NCI-H82 treated with DMSO at 0.1 percent for 48 hours (cell line): ENCODE data around the gene PLA2G4D.

Source experiments
- DNase-seq: peaks from one replicate; lab custom pipeline; 2025; ENCODE audit not compliant: unreplicated experiment; lab: John Stamatoyannopoulos, UW

PLA2G4D gene

GRCh38 chr15:42128476-42128875, 34.1 kb upstream of the PLA2G4D start:
- no peak for DNase-seq

GRCh38 chr15:42123546-42123945, 29.2 kb upstream of the PLA2G4D start:
- no peak for DNase-seq

- no peak for DNase-seq
Observed at GRCh38 chr15:42121682-42122081, 27.3 kb upstream of the PLA2G4D start.

- DNase-seq = no peak
Observed at GRCh38 chr15:42121021-42121420, 26.7 kb upstream of the PLA2G4D start.

GRCh38 chr15:42120285-42120684, 25.9 kb upstream of the PLA2G4D start:
- DNase-seq = no peak

- no peak for DNase-seq
Observed at GRCh38 chr15:42119446-42119760, 25.0 kb upstream of the PLA2G4D start.

GRCh38 chr15:42118650-42119445, 24.5 kb upstream of the PLA2G4D start:
- DNase-seq = no peak

GRCh38 chr15:42111924-42112323, 17.6 kb upstream of the PLA2G4D start:
- no peak for DNase-seq

- DNase-seq = no peak
Observed at GRCh38 chr15:42110367-42110766, 16.0 kb upstream of the PLA2G4D start.

GRCh38 chr15:42108806-42109205, 14.4 kb upstream of the PLA2G4D start:
- no peak for DNase-seq

GRCh38 chr15:42108189-42108588, 13.8 kb upstream of the PLA2G4D start:
- DNase-seq = no peak

GRCh38 chr15:42107473-42107872, 13.1 kb upstream of the PLA2G4D start:
- DNase-seq = no peak

- no peak for DNase-seq
Observed at GRCh38 chr15:42106288-42106687, 11.9 kb upstream of the PLA2G4D start.

- DNase-seq = no peak
Observed at GRCh38 chr15:42104095-42104891, 9.9 kb upstream of the PLA2G4D start.

- DNase-seq = no peak
Observed at GRCh38 chr15:42102646-42103235, 8.4 kb upstream of the PLA2G4D start.

- DNase-seq = no peak
Observed at GRCh38 chr15:42101861-42102260, 7.5 kb upstream of the PLA2G4D start.

- no peak for DNase-seq
Observed at GRCh38 chr15:42100021-42100800, 5.8 kb upstream of the PLA2G4D start.

- no peak for DNase-seq
Observed at GRCh38 chr15:42097018-42097417, 2.7 kb upstream of the PLA2G4D start.

GRCh38 chr15:42093966-42094365, 396 bp downstream of the PLA2G4D start:
- no peak for DNase-seq

- no peak for DNase-seq
Observed at GRCh38 chr15:42092398-42093318, 1.7 kb downstream of the PLA2G4D start.
